GM21390 (cell line): Measurements from ENCODE around the gene CHTOP.

Experiments
- ATAC-seq: cut with Tn5 transposase; IDR thresholded peaks from one replicate; pipeline ENCODE4 v1.9.1; 2021; ENCODE audit not compliant: unreplicated experiment

The CHTOP gene

GRCh38 chr1:153685544-153686340 lies 51.9 kb downstream of the CHTOP start:
- ATAC-seq = no peak

- ATAC-seq = no peak
Measured at GRCh38 chr1:153687346-153688125, 53.7 kb downstream of the CHTOP start.

GRCh38 chr1:153688276-153688675 lies 54.4 kb downstream of the CHTOP start:
- no peak for ATAC-seq

DNA sequence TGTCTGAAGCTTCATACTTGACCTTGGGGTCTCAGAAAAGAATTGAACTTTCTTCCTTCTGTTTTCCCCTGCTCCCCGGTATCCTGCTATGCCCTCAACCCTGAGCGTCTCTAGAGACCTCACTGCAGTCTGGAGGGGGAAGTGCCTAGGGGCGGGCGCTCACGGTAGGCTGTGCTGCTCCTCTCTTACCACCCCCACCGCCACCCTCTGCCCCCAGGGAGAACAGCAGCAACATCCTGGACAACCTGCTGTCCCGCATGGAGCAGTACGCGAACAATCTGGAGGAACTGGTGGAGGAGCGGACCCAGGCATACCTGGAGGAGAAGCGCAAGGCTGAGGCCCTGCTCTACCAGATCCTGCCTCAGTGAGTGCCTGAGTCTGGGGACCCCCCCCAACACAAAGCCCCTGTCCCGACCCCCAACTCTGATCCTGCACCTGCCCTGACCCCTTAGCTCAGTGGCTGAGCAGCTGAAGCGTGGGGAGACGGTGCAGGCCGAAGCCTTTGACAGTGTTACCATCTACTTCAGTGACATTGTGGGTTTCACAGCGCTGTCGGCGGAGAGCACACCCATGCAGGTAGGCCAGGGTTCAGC lies 55.0 kb downstream of the CHTOP start:
- no peak for ATAC-seq

- no peak for ATAC-seq
Measured at GRCh38 chr1:153693466-153693865, 59.6 kb downstream of the CHTOP start.
